A673 (cell line): ENCODE measurements around the gene ELF5.

Experiments
- CTCF ChIP-seq: fragments of 300-800, 200-600 bp; sonication (generic); conservative IDR thresholded peaks from 2 replicates; pipeline ENCODE4 v1.5.1; 2017; ENCODE audit warnings: low read depth, mild to moderate bottlenecking, antibody characterized with exemption, low read length, moderate library complexity, mixed read lengths
- EZH2 ChIP-seq: fragments of 200-600 bp; sonication (generic); IDR thresholded peaks from 2 replicates; pipeline ENCODE4 v1.6.1; 2017; ENCODE audit warnings: borderline replicate concordance, low read depth, mild to moderate bottlenecking, mixed read lengths, antibody characterized with exemption, low read length; ENCODE audit not compliant: poor library complexity, severe bottlenecking

GRCh38 chr11:34493468-34493867 is 20.1 kb downstream of the ELF5 start:
- no peak for TF ChIP-seq CTCF
- no peak for TF ChIP-seq EZH2
